ENCODE results near the gene CCDC24.

CCDC24 gene

DNA sequence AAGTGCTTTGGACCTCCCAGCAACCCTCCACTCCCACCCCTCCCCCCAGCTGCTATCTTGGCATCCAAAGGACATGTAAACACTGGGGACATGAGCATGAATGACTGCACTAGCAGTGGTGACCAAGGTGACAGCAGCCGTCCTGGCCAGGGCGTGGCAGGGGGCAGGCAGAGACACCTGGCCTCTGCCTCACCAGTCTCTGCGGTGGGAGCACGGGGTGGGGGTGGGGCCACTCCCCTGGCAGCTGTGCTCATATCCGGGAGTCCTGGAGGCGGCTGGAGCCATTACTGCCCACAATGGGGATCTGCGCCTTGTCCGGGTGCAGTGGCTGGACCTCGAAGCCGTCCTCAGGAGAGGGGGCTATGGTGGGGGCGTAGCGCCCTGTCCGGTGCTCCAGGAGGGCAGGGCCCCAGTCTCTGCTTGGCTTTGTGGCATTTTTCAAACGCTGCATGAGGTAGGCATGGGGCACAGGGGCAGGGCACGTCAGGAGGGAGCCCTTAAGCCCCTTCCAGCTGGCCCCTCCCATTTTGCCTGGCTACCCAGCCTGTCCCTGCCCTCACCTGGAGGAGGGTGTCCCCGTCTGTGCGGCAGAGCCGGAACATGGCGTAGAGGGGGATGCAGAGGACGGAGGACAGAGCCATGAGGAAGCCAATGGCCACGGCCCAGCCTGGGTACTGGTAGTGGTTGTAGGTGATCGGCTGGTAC lies 6.0 kb downstream of the CCDC24 start:
- DNase-seq (ENCODE audit: low spot score), result no peak
- FAIRE-seq, result peak; percentile 30

DNA sequence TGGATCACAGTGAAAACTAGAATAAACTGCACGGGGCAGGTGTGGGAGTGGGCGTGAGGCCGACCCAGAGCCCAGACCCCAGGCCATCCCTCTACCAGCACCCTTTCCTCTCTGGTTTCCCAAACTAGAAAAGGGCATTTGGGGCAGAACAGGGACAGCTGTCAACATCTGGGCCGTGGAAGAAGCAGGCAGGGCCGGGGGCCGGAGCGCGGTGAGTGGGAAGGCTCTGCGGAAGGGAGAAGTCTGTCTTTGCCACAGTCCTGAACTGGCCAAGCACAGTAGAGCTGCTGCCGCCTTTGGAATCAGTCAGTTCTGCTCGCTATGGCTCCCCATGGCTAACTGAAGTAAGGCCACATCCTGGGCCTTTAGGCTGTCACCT lies 6.6 kb downstream of the CCDC24 start:
- no peak for DNase-seq (ENCODE audit: low spot score)
- peak; percentile 13 for FAIRE-seq

DNA sequence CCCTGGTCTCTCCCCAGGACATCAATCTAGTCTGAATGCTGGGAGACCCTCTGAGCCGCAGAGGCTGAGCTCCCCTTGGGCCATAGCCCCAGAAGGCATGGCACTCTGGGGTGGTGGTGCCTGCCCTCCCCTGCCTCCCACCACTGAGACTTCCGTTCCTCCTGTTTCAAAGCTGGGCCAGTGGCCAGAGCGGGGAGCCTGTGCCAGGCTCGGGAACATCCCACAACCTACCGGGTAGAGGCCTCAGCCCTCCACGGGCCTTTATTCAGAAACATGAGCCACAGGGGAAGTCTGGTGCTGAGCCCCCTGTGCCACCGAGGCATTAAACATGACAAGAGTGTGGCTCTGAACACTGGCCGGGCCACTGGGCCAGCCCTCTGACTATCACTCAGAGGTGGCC lies 8.1 kb downstream of the CCDC24 start:
- DNase-seq (ENCODE audit: low spot score), result no peak
- FAIRE-seq, result no peak

DNA sequence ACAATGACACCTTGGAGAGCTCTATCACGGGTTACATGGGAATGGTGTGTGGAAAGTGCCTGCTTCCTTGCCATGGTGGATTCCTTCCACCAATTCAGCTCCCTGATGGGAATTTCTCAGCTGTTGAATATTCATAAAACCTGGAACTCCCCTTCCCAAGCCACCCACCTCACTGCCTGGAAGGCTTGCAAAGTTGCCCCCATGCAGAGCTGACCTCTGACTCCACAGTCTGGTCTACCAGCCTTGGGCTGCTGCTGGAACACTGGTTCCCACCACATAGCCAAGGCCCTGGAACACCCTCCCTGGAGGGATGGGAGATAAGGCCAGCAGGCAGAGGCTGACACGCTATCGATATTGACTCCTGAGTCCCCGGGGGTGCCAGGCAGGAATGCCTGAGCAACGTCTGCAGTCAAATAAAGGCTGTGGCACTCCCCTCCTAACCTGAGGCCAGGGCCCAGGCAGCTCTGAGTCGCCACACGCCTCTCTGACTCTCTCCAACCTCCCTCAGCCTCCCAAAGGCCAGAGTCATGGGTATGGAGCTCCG lies 8.8 kb downstream of the CCDC24 start:
- no peak for DNase-seq (ENCODE audit: low spot score)
- peak; percentile 13 for FAIRE-seq

DNA sequence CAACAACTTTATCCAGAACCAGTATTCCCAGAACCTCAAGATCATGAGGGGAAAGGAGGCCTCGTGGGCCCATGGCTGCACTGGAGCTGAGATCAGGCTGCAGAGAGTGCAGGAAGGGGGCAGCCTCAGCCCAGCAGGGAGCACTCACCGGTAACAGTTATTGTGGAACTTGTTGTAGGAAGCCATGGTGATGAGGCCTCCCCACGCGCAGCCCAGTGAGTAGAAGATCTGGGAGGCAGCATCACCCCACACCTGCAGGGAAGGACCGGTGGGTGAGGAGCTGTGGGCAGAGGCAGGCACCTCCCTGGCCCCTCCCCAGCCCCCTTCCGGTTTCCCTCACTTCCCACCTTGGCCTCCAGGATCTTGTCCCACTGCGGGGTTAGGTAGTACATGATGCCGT lies 10.8 kb downstream of the CCDC24 start:
- no peak for FAIRE-seq
- DNase-seq (ENCODE audit: low spot score), result no peak

DNA sequence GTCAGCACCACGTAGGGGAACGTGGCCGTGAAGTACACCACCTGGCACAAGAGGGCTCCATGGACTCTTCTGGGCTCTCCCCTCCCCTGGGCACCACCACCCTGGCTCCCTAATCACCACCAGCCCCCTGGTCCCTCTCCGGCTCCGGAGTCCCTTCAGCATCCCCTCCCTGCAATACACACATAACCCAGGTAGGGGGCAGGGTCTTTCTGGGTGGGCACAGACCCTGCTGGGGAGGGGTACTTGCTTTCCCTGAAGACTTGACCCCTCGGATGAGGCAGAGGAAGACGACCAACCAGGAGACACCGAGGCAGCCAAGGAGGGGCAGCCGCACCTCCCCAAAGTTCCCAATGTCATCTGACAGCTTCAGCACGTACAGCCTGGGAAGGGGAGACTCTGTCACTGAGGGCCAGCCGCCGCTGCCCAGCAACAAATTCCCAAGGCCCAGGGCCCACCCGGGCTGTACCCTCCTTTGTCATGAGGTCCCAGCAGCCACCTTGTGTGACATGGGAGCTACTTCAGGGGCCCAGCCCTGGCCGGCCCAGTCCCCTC lies 11.3 kb downstream of the CCDC24 start:
- FAIRE-seq (no peak), DNase-seq (ENCODE audit: low spot score) (no peak)

DNA sequence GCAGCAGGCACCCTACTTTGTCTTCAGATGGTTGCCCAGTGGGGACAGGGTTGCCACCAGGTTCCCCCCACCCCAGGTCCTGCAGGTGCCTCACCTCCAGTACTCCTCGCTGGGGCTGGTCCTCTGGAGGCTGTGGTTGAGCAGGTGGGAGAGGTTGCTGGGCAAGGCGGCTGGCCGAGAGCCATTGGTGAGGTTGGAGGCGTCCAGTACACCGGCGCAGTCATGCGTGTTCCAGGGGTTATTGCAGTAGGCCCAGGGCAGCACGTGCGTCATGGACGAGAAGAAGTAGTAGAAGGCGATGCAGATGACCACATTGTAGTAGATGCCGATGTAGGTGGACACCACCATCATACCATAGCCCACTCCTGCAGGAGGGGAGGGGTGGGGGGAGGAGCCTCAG lies 16.9 kb downstream of the CCDC24 start:
- DNase-seq (ENCODE audit: low spot score), result no peak
- FAIRE-seq, result peak; percentile 58

DNA sequence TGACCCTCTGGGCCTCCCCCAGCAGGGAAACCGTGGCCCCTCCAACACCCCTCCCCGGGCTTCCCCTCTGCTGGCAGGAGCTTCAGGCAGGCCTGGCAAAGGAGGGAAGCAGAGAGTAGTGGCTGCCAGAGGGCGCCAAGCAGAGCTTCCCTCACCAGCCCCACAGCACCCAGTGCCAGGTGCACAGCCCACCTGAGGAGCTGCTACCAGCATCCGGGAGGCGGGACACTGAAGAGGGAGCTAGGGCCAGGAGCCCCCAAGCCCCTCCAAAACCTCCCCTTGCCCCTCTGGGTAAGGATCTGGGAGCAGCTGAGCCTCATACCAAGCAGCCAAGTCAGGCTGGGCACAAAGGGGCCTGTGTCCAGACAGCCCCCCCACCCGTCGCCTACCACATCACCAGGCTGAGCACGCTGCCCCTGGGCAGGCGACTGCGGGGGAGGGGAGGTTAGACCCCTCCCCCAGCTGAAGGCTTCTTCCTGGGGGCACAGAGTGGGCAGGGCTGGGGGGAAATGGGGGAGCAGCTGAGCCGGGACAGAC lies 19.6 kb downstream of the CCDC24 start:
- DNase-seq (ENCODE audit: low spot score) (no peak), FAIRE-seq (no peak)

DNA sequence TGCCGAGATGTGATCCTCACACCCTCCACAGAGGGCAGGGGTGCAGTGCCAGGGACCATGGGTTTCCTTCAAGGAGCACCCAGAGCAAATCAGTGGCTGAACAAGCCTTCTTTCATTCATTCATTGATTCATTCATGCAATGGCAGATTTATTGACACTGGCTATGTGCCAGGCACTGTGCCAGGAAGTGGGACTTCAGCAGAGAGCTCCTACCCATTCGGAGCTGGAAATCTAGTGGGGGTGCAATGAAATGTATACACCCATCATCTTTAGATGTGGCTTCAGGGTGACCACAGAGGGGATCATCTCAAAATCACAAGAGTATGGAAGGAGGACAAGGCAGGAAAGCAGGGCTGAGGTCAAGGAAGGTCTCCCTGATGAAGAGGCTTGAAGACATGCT lies 21.0 kb downstream of the CCDC24 start:
- FAIRE-seq (peak; percentile 53), DNase-seq (ENCODE audit: low spot score) (no peak)

DNA sequence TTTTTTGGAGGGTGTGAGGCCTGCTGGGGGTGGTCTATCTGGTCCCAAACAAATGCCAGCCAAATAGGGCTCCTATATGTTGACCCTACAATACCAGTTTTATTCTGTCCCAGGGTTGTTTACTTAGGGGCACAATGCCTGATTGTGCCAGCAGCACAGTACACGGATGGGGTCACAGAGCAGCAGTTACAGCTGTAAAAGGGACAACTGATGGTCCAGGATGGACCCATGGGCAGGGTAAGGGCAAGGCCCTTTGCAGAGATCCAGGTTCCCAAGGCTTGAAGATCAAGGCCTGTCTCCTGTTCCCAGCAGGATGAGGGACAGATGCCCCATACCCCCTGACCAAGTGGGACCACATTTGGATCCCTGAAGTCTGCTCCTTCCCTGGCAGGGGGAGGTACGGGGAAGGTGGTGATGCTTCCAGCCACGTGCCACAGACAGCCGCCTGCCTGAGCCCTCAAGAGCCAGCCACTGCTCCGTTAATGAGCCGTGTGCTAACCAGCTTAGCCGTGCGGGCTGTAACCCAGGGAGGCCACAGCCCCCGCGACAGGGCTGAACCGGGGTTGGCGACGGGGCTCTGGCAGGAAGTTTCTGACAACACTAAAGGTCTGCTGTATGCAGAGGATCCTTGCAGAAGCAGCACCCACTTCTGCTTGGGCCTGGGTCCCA lies 21.7 kb downstream of the CCDC24 start:
- FAIRE-seq (no peak), DNase-seq (ENCODE audit: low spot score) (no peak)

DNA sequence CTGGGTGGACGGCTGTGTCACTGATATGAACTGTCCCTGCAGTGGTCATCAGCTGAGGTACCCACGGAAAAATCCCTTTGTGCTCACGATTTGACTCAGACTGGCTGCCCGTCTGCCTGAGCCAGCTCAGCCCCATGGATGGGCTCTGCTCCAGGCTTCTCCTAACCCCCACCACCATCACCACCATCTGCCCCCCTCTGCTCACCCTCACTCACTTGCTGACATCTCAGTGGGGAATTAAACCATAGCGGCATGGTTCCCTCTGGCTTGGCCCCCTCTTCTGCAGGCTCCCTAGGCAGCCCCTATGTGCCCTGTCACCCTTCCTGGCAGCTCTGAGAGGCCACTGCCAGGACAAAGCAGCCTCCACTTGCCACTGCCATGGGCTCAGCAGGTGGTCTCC lies 22.6 kb downstream of the CCDC24 start:
- DNase-seq (ENCODE audit: low spot score) (no peak), FAIRE-seq (no peak)

DNA sequence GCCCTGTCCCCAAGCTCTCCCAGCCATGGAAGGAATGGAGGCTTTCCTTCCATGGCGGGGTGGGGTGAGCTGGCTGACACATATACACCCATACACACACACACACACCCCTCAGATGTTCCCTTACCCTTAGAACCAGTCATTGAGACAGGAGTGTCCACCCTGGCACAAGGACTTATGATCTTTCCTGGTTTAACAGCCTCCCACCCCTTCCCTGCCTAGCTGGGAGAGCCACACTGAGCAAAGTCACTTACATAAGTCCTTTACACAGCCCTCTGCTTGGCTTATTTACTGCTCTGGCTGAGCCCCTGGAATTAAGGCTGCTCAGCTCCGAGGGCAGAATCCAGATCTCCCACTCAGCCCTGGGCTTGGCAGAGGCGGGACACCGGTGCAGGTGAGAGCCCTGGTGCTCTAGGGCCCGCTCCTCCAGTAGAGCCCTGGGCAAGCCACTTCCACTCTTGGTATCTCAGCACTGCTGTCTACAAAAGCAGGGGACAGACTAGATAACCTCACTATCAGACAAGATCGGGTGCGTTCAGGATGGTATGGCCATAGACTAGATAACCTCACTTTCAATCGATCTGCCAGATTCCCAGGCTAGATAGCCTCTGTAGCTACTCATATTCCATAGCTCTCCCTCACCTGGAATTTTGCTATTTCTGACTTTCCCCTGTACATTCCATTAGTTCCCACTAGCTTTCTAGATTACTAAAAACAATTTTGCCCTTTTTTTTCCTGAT lies 23.1 kb downstream of the CCDC24 start:
- no peak for DNase-seq (ENCODE audit: low spot score)
- FAIRE-seq, result no peak

DNA sequence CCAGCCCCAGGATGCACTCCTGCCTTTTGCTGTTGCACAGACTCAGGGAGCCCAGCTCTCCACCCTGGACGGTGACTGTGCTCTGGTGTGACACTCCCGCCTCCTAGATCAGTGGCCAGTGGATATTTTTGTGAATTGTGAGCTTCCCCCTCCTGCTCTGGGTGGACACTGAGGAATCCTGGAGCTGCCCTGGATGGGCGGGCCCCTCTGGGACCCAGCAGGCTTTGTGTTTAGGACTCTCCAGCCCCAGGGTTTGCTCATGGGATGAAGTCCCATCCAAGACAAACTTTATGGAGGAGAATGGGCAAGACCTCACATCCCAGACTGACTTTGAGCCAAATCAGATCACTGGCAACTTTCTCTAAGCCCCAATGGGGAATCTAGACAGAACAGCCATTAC lies 23.8 kb downstream of the CCDC24 start:
- DNase-seq (ENCODE audit: low spot score), result no peak
- no peak for FAIRE-seq

DNA sequence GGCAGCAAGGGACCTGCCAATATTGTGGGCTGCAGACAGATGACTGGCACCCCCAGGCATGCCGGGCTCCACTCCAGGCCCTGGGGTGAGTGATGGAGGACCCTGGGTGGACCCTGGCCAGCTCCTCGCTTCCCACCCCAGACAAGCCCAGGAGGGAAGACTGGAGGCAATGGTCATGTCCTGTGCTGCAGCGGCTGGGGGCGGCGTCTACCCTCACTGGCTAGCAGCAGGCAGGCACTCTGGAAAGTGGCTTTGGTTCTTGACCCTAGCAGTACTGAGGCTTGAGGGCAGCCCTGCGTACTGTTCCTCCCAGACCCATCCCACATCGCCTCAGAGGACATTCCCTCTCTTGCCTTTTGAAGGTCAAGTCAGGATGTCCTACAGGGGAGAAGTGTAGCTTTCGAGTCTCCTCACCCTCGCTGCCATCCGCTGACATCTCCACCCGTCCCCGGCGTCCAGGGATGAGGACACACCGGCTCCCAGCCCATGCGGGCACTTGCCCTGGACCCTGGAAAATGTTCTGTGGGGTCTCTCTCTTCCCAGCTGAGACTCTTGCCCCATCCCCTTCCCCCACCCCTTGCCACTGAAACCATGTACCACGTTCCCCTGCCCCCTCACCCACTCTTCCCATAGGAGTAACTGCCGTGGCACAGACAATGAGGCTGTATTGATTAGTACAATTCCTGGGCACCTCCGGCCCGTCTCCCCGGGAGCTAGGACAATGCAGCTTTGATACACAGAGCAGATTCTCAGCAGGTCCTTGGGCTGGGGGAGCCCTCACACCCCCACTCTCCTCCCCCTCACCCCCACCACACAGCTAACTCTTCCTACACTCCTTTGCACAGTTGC lies 24.9 kb downstream of the CCDC24 start:
- DNase-seq (ENCODE audit: low spot score) (no peak), FAIRE-seq (no peak)

DNA sequence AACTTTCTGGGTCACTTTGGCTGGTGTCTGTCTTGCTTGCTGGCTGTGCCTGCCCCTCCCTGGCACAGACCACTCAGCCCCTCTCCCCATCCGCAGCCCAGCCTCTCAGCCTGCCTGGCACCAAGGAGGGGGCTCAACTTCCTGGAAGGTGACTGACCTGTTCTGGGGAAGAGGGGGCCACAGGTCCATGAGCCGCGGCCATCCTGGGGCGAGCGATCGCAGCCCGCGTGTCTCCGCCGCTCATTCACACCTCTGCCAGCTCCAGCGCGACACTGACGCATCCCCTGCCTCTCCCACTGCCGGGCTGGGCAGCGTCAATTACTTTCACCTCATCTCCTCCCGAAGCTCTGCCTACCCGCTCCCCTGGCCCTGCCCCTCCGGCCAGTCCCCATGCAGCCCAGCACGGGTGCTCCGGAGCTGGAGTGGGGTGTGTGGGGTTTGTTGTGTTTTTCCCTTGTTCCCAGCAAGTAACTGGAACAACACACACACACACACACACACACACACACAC lies 25.5 kb downstream of the CCDC24 start:
- no peak for FAIRE-seq

DNA sequence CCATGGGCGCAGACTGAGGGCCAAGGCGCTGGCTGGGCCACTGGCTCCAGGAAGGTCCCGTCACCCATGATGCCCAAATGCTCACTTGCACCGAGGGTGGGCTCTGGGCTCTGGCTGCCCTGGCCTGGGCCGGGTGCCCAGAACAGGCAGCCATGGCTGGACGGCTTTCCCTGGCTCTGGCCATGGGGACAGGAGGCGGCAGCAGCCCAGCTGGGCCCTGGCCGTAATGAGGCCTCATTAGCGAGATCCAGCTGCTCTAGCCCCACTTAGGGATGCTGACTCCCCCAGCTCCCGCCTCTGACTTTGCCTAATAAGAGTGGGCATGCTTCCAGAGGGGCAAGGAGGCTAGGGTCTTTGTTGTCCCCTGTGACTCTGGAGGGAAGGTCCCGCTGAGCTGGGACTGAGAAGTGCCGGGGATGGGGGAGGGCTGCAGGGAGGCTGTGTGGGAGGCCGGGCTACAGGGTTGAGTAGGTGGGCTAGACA lies 28.1 kb downstream of the CCDC24 start:
- FAIRE-seq (no peak), DNase-seq (ENCODE audit: low spot score) (no peak)

More for the DNA sequence above, 25.5 kb downstream of the CCDC24 start:
- no peak for DNase-seq (ENCODE audit: low spot score)

DNA sequence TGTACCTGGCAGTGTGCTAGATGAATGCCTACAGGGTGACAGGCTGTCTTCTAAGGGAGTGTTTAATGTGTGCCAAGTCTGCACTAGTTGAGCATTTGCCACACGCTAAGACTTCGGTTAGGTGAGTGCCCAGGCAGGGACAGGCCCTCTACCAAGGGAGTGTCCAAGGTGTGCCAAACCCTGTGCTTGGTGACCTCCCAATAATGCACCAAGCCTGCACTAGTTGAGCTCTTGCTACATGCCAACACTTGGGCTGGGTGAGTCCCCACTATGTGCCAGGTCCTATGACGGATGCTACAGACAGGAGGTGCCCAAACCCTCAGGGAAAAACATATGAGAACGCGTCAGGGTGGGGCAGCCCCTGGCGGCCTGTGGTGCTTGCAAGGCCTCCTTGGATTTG lies 29.1 kb downstream of the CCDC24 start:
- FAIRE-seq (peak; percentile 37), DNase-seq (ENCODE audit: low spot score) (no peak)

DNA sequence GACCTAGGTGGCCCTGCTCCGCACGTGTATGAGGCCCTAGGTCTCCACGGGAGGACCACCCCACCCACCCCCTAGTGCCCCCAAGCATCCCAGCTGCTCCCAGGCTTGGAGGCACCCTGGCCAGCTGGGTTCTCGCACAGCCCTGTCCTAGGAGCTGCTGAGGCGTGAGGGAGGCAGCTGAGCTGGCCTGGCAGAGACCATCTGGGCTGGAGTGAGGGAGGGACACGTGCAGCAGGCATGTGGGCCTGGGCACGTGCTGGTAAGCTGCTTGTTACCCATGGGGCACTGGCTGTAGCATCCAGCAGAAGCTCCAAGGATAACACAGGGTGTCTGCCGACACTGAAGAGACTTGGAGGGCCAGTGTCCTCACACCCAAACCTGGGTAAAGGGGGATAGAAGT lies 29.8 kb downstream of the CCDC24 start:
- FAIRE-seq (no peak), DNase-seq (ENCODE audit: low spot score) (no peak)

DNA sequence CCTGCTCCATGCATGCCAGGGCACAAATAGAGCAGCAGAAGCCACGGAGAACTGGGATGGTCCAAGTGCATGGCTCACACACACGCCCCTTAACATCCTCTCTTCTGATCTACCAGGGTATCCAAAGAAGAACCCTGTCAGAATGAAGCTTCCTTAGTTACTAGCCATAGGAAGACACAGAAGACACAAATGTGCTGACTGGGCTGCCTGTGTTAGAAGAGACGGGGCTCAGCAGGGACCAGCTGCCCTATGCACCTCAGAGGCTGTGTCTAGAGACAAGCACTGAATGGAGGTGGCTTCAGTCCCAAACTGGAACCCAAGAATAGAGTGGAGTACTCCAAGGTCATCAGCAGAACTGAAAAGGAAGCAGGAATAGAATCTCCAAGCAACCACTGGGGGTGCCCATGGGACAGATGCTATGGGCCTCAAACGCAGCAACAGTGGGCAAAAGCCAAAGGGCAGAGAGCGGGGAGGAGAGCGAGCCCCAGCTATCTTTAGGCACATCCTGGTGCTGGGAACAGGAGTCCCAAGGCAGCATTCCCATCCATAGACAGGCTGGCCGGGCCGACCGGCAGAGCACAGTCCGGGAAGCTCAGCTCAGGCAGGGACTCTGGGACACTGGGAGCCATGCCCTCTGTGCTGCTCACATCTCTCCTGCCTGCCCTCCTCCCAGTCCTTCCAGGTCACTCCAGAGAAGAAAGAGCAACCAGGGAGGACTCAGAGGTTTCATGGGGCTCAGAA lies 30.4 kb downstream of the CCDC24 start:
- no peak for DNase-seq (ENCODE audit: low spot score)
- FAIRE-seq, result no peak

Data from urothelium cell line (cell line).